ENCODE data around the gene SLC12A5.

DNA sequence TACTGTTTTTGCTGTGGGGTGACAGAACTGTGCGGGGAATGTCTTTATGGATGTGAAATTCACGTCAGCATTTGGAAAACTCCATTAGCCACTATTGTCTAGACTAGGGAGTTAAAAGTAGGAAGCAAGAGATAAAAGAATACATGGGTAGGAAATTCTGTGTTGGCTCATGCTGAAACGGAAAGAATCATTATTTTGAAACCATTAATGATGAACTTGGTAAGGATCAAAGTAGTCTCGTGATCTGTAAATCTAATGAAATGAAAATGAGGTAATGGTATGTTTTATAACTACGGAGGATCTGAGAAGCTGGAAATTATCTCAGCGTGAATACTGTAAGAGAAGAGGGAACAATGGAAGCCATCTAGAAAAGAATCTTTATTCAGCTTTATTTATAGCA lies 78.0 kb downstream of the SLC12A5 start:
- TF ChIP-seq, protein P1, sequence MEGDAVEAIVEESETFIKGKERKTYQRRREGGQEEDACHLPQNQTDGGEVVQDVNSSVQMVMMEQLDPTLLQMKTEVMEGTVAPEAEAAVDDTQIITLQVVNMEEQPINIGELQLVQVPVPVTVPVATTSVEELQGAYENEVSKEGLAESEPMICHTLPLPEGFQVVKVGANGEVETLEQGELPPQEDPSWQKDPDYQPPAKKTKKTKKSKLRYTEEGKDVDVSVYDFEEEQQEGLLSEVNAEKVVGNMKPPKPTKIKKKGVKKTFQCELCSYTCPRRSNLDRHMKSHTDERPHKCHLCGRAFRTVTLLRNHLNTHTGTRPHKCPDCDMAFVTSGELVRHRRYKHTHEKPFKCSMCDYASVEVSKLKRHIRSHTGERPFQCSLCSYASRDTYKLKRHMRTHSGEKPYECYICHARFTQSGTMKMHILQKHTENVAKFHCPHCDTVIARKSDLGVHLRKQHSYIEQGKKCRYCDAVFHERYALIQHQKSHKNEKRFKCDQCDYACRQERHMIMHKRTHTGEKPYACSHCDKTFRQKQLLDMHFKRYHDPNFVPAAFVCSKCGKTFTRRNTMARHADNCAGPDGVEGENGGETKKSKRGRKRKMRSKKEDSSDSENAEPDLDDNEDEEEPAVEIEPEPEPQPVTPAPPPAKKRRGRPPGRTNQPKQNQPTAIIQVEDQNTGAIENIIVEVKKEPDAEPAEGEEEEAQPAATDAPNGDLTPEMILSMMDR (IDR thresholded peaks at IDR 0.05) = no peak
- TF ChIP-seq POLR2A (IDR thresholded peaks at IDR 0.05) = no peak

Data from right lobe of liver (tissue), 4 donors.